Measurements from ENCODE around the gene SCN2A.

DNA sequence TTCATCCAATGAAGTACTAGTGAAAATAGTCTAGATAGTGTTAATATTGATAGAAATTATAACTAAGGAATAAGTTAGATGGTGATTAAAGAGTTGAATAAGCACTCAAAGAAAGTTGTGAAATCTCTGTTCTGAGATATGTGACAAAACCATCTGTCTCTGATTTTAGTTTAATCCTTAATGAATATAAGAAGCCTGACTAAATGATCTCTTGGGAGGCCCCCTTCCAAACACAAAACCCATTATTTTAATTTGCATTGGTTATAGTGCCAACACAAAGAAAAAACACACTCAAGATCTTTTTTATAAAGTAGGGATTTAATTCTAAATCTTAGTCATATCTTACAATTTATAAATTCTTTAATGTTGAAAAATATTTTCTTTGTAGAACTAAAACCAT lies 34.0 kb downstream of the SCN2A start:
- TF ChIP-seq CTCF (conservative IDR thresholded peaks at IDR 0.05 in 1 of 2, IDR thresholded peaks at IDR 0.05 in 1 of 2; ENCODE audit: extremely low read depth in 1 of 2, insufficient read depth in 1 of 2, low read depth in 1 of 2, low read length in 2 of 2): no peak
- TF ChIP-seq EZH2 (IDR thresholded peaks at IDR 0.05; ENCODE audit: borderline replicate concordance, low read length): no peak
